ENCODE measurements around the gene ARMS2. TPM values are rescaled to one million over a fixed set of nuclear protein-coding genes. Genes with fewer than 3 reads are reported as not detected.

ARMS2 gene
- total RNA-seq, 2 donors from 2014 or later = not detected

DNA sequence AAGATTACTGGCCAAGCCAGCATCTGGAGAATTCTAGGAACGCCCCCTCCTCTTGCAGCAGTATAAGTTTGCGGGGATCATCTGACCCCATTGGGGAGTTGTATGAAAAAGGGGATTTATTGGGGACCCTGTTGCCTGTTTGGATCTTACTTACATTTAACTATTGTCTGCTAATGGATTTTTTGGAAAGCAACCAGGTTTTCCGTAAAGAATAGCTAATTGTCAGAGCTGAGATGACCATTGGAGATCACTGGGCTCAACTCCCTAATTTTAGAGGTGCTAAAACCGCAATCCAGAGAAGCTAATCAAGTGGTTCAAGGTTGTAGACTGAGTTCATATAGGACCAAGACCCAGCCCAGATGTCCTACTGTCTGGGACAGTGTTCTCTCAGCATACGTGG is 45.7 kb downstream of the ARMS2 start:
- no peaks in the 10 kb centered on the region for H3K36me3 ChIP-seq
- TF ChIP-seq, protein P1, sequence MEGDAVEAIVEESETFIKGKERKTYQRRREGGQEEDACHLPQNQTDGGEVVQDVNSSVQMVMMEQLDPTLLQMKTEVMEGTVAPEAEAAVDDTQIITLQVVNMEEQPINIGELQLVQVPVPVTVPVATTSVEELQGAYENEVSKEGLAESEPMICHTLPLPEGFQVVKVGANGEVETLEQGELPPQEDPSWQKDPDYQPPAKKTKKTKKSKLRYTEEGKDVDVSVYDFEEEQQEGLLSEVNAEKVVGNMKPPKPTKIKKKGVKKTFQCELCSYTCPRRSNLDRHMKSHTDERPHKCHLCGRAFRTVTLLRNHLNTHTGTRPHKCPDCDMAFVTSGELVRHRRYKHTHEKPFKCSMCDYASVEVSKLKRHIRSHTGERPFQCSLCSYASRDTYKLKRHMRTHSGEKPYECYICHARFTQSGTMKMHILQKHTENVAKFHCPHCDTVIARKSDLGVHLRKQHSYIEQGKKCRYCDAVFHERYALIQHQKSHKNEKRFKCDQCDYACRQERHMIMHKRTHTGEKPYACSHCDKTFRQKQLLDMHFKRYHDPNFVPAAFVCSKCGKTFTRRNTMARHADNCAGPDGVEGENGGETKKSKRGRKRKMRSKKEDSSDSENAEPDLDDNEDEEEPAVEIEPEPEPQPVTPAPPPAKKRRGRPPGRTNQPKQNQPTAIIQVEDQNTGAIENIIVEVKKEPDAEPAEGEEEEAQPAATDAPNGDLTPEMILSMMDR (IDR thresholded peaks at IDR 0.05) = no peak
- H3K4me1 ChIP-seq = no peaks in the 10 kb centered on the region
- no peaks in the 10 kb centered on the region for H3K27me3 ChIP-seq
- no peak overlapping the region for H3K27ac ChIP-seq
- H3K9ac ChIP-seq (ENCODE audit: low read depth in 2 of 2, low read length in 2 of 2) = no peak overlapping the region
- DNase-seq = no peak
- intact Hi-C loops (cut with DNase I) = no loop called here
- H3K9me3 ChIP-seq = no peaks in the 10 kb centered on the region
- no peak overlapping the region for H3K4me3 ChIP-seq

DNA sequence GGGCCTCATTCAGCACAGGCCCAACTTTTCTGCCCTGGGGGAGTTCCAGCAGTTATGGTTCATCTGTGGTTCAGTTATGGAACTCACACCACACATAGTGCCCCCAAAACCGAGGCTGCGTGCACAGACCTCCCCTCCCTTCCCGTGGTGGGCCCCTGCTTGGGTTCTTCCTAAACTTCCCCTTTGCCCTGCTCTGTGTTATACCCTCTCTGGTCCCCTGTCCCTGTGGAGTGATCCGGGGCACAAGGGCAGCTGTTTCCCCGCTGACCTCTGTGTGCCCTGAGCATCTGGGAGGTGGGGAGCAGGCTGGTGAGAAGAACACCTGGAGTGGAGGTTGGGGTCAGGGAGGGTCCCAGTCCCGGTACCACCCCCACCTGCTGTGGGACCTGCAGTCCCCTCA is 46.3 kb downstream of the ARMS2 start:
- Histone ChIP-seq H3K36me3 (no peaks in the 10 kb centered on the region), H3K27me3 (no peaks in the 10 kb centered on the region), H3K9me3 (no peaks in the 10 kb centered on the region), H3K27ac (no peak overlapping the region), H3K4me1 (no peaks in the 10 kb centered on the region), H3K9ac (ENCODE audit: low read depth in 2 of 2, low read length in 2 of 2) (no peak overlapping the region), H3K4me3 (no peak overlapping the region)
- intact Hi-C loops (cut with DNase I) = no loop called here
- TF ChIP-seq, protein P1 (IDR thresholded peaks at IDR 0.05) = no peak
- DNase-seq = no peak

GRCh38 chr10:122503012-122503411 is 48.6 kb downstream of the ARMS2 start:
- Histone ChIP-seq H3K27me3 (no peaks in the 10 kb centered on the region), H3K4me3 (no peak overlapping the region), H3K4me1 (no peaks in the 10 kb centered on the region), H3K27ac (no peak overlapping the region), H3K36me3 (no peaks in the 10 kb centered on the region), H3K9ac (ENCODE audit: low read depth in 2 of 2, low read length in 2 of 2) (no peak overlapping the region), H3K9me3 (no peaks in the 10 kb centered on the region)
- TF ChIP-seq, protein P1 (IDR thresholded peaks at IDR 0.05) = no peak
- intact Hi-C loops (cut with DNase I) = no loop called here
- no peak for DNase-seq

- H3K27me3 ChIP-seq = no peaks in the 10 kb centered on the region
- no peak overlapping the region for H3K9ac ChIP-seq (ENCODE audit: low read depth in 2 of 2, low read length in 2 of 2)
- TF ChIP-seq, protein P1 (IDR thresholded peaks at IDR 0.05) = no peak
- no peak overlapping the region for H3K4me3 ChIP-seq
- H3K9me3 ChIP-seq = no peaks in the 10 kb centered on the region
- no peaks in the 10 kb centered on the region for H3K36me3 ChIP-seq
- H3K4me1 ChIP-seq = no peaks in the 10 kb centered on the region
- intact Hi-C loops (cut with DNase I) = no loop called here
- DNase-seq = no peak
- H3K27ac ChIP-seq = no peak overlapping the region
These were observed 49.6 kb downstream of the ARMS2 start for GRCh38 chr10:122503886-122504609.

DNA sequence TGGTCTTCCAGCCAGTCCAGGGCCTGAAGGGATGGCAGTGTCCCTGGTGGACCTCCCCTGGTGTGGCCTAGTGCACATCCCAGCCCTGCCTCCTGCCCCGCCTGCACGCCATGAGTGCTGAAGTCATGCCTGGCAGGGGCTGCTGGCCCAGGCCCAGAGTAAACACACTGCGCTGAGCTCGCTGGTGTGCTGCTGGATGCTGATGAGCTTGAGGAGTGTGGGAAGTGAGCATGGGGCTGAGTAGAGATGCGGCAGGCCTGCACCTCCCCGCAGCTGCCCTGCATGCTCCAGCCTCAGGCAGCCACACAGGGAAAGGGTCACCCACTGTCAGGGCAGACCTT is 50.1 kb downstream of the ARMS2 start:
- no peak overlapping the region for H3K27ac ChIP-seq
- TF ChIP-seq, protein P1 (IDR thresholded peaks at IDR 0.05) = no peak
- H3K36me3 ChIP-seq = no peaks in the 10 kb centered on the region
- peak; percentile 78 for DNase-seq
- no peaks in the 10 kb centered on the region for H3K9me3 ChIP-seq
- H3K4me3 ChIP-seq = no peak overlapping the region
- no peaks in the 10 kb centered on the region for H3K4me1 ChIP-seq
- no peaks in the 10 kb centered on the region for H3K27me3 ChIP-seq
- intact Hi-C loops (cut with DNase I) = no loop called here
- H3K9ac ChIP-seq (ENCODE audit: low read depth in 2 of 2, low read length in 2 of 2) = no peak overlapping the region

All from colonic mucosa (tissue), 4 donors.